Neutrophil (primary cell): ENCODE results near the gene PIEZO1.

ENCODE experiments used
- H3K27ac ChIP-seq: fragments of 200-600 bp; sonication (generic); 2 replicates; pipeline ENCODE4 v1.5.1; 2016; ENCODE audit warnings: mild to moderate bottlenecking, moderate library complexity
- H3K27me3 ChIP-seq: fragments of 200-600 bp; sonication (generic); 2 replicates; pipeline ENCODE4 v1.6.0; 2016; ENCODE audit warnings: mild to moderate bottlenecking
- H3K36me3 ChIP-seq: fragments of 200-600 bp; sonication (generic); 2 replicates; pipeline ENCODE4 v1.5.1; 2017
- H3K4me1 ChIP-seq, 2 experiments: fragments of 200-600 bp in 1 of 2; sonication (generic) in 1 of 2; 1 replicate in 1 of 2; 2 replicates in 1 of 2; pipeline versions ENCODE4 v1.5.1 to v1.6.1; 2013 to 2016; ENCODE audit warnings: low read depth in 1 of 2, low read length in 1 of 2, mild to moderate bottlenecking in 1 of 2, moderate library complexity in 1 of 2; ENCODE audit not compliant: control insufficient read depth in 1 of 2, insufficient read depth in 1 of 2
- H3K4me3 ChIP-seq, 2 experiments: fragments of 200-600 bp in 1 of 2; sonication (generic) in 1 of 2; 1 replicate in 1 of 2; 2 replicates in 1 of 2; pipeline ENCODE4 v1.5.1; 2013 to 2016; ENCODE audit warnings: low read depth in 1 of 2, low read length in 1 of 2, mild to moderate bottlenecking in 1 of 2, moderate library complexity in 1 of 2
- H3K9me3 ChIP-seq: fragments of 200-600 bp; sonication (generic); 2 replicates; pipeline ENCODE4 v1.5.1; 2016
- TF ChIP-seq, protein P1 (sequence below): fragments of 200-600 bp; sonication (generic); IDR thresholded peaks from 2 replicates; pipeline ENCODE4 v1.5.1; 2016; ENCODE audit warnings: antibody characterized with exemption

PIEZO1 gene

DNA sequence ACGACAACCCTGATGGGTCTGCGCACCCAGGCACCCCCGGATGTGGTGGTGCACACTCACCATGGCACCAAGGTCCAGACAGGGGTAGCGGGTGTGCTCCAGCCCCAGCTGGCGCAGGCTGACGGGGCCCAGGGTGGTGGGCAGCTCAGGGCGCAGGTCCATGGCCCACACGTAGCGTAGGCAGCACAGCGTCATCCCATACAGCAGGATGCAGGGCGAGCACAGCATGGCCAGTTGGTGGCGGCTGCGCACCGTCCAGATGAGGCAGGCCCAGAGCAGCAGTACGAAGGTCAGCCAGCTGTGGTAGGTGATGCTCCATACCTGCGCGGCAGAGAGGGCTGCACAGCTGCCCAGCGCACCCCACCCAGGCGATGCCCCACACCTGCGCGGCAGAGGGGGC lies 48.9 kb downstream of the PIEZO1 start:
- TF ChIP-seq, protein P1, sequence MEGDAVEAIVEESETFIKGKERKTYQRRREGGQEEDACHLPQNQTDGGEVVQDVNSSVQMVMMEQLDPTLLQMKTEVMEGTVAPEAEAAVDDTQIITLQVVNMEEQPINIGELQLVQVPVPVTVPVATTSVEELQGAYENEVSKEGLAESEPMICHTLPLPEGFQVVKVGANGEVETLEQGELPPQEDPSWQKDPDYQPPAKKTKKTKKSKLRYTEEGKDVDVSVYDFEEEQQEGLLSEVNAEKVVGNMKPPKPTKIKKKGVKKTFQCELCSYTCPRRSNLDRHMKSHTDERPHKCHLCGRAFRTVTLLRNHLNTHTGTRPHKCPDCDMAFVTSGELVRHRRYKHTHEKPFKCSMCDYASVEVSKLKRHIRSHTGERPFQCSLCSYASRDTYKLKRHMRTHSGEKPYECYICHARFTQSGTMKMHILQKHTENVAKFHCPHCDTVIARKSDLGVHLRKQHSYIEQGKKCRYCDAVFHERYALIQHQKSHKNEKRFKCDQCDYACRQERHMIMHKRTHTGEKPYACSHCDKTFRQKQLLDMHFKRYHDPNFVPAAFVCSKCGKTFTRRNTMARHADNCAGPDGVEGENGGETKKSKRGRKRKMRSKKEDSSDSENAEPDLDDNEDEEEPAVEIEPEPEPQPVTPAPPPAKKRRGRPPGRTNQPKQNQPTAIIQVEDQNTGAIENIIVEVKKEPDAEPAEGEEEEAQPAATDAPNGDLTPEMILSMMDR, result no peak
- H3K36me3 ChIP-seq, result peaks cover 35% of the 10 kb centered on the region
- H3K9me3 ChIP-seq, result no peaks in the 10 kb centered on the region
- no peak overlapping the region for H3K4me3 ChIP-seq
- peaks cover 2 to 8% of the 10 kb centered on the region in 2 experiments for H3K4me1 ChIP-seq
- no peaks in the 10 kb centered on the region for H3K27me3 ChIP-seq
- no peak overlapping the region for H3K27ac ChIP-seq

- H3K36me3 ChIP-seq, result peaks cover 34% of the 10 kb centered on the region
- TF ChIP-seq, protein P1, result no peak
- no peaks in the 10 kb centered on the region for H3K9me3 ChIP-seq
- no peak overlapping the region for H3K27ac ChIP-seq
- no peak overlapping the region for H3K4me3 ChIP-seq
- H3K27me3 ChIP-seq, result no peaks in the 10 kb centered on the region
- H3K4me1 ChIP-seq, result peaks cover 2 to 8% of the 10 kb centered on the region in 2 experiments
Observed at GRCh38 chr16:88735616-88736015, 49.4 kb downstream of the PIEZO1 start.

DNA sequence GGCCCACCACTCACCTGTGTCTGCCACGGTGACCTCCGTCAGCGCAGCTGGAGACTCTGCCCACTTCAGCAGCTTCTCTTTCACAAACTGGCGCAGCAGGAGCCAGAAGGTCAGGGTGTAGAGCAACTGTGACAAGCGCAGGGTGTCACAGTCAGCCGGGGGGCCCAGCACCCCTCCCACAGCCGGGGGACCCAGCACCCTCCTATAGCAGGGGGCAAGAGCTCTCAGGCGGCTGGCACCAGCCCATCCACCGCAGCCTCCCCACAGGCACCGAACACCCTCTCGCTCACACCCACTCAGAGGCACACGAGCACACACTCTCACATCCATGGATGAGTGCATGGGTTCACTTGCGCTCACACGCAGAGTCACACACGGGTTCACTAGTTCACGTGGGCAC lies 49.9 kb downstream of the PIEZO1 start:
- TF ChIP-seq, protein P1, result no peak
- Histone ChIP-seq H3K9me3 (no peaks in the 10 kb centered on the region), H3K27ac (no peak overlapping the region), H3K27me3 (no peaks in the 10 kb centered on the region), H3K36me3 (peaks cover 32% of the 10 kb centered on the region), H3K4me1 (peaks cover 2 to 8% of the 10 kb centered on the region in 2 experiments), H3K4me3 (no peak overlapping the region)

- Histone ChIP-seq H3K4me1 (peaks cover 2 to 8% of the 10 kb centered on the region in 2 experiments), H3K9me3 (no peaks in the 10 kb centered on the region), H3K4me3 (no peak overlapping the region), H3K36me3 (peaks cover 27% of the 10 kb centered on the region), H3K27ac (no peak overlapping the region), H3K27me3 (no peaks in the 10 kb centered on the region)
- TF ChIP-seq, protein P1, result no peak
Observed at GRCh38 chr16:88734361-88734728, 50.7 kb downstream of the PIEZO1 start.

DNA sequence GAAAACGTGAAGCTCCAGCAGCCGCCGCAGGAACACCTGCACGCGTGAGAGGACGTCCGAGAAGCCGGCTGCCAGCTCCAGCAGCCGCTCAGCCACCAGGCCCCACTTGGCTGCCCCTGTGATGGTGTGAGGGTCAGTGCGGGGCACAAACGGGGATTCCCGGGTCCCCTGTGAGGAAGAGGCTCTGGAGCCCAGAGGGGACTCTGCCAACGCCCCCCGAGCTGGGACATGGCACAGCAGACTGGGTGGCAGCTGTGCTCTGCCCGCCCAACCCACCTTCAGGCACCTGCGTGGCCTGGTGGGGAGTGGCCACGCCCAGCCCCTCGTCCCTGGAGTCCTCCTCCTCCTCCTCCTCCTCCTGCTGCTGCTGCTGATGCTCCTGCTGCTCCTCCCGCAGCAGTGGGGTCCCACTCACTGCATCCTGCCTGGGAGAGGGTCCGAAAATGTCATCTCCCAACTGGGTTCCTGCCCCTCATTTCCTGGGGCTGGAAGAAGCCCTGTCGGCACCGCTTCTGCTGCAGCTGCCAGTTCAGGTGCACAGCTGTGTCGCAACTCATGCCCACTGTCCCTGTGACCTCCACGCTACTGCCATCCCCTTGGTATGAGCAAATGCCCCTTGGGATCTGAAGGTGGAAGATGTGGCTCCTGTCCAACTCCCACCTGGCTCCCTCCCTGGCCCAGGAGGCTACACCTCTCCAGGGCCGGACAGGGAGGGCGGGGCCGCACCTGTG lies 51.2 kb downstream of the PIEZO1 start:
- TF ChIP-seq, protein P1, result no peak

More for the DNA sequence above, 51.2 kb downstream of the PIEZO1 start:
- Histone ChIP-seq H3K36me3 (peaks cover 27% of the 10 kb centered on the region), H3K4me3 (no peak overlapping the region), H3K27me3 (no peaks in the 10 kb centered on the region), H3K9me3 (no peaks in the 10 kb centered on the region), H3K4me1 (peaks cover 2 to 8% of the 10 kb centered on the region in 2 experiments), H3K27ac (no peak overlapping the region)
